HCT116 (cell line): Measurements from ENCODE around the gene PEAK1. TPM values are rescaled to one million over a fixed set of nuclear protein-coding genes. Genes with fewer than 3 reads are reported as not detected.
"Not testable (repeated sequence)": the region's sequence is repeated elsewhere in the genome, so short reads cannot be mapped to it uniquely, and the experiment has no call there.

Source experiments
- ATAC-seq: fragments of 200-7000 bp; cut with Tn5 transposase; 2 replicates; pipeline ENCODE4 v1.9.1; 2020; ENCODE audit warnings: mild to moderate bottlenecking, moderate library complexity
- BruUV-seq: library from RNA; stranded (reverse); fragments of 400-500 nt; replicated peaks from 2 replicates; lab custom pipeline; 2021; lab: Mats Ljungman, UMichigan
- CTCF ChIA-PET: fragments of 300-600 bp; sonication (Branson Sonifier 250); formaldehyde crosslinking; loops from one replicate; lab custom pipeline; 2021; ENCODE audit warnings: antibody characterized with exemption; lab: Charles Lee
- POLR2A ChIA-PET: fragments of 300-600, 350-600 bp; sonication (Branson Sonifier 250); formaldehyde crosslinking; loops from one replicate; lab custom pipeline; 2021; ENCODE audit warnings: antibody characterized with exemption; lab: Charles Lee
- RAD21 ChIA-PET, 2 experiments: fragments of 300-600 bp; sonication (Branson Sonifier 250); formaldehyde crosslinking; loops; one replicate each; lab custom pipeline; 2023; ENCODE audit warnings: low total read pairs in 2 of 2; ENCODE audit not compliant: uncharacterized antibody in 2 of 2, unreplicated experiment in 2 of 2, low non-redundant PET in 1 of 2; lab: Charles Lee
- DNase-seq: peaks from one replicate; pipeline ENCODE4 v3.0.0-alpha.2; 2010; ENCODE audit warnings: low read depth, low spot score
- H2AFZ ChIP-seq: fragments of 200-600 bp; shearing (Covaris generic), sonication (generic); 2 replicates; pipeline ENCODE4 v1.6.1; 2017; ENCODE audit warnings: low read depth, mixed run types, mixed read lengths, antibody characterized with exemption, low read length; ENCODE audit not compliant: poor library complexity, severe bottlenecking
- H3K27ac ChIP-seq: 2 replicates; pipeline ENCODE4 v1.5.1; 2012; ENCODE audit warnings: low read depth, low read length
- H3K27me3 ChIP-seq: fragments of 200-600 bp; sonication (generic); 2 replicates; pipeline ENCODE4 v1.6.1; 2016; ENCODE audit warnings: mixed run types, low read length, mixed read lengths; ENCODE audit not compliant: insufficient read depth
- H3K36me3 ChIP-seq, 2 experiments: fragments of 200-500 bp in 1 of 2; fragments of 200-600 bp in 1 of 2; sonication (Bioruptor generic) in 1 of 2; sonication (generic) in 1 of 2; 2 replicates each; pipeline versions ENCODE4 v1.5.1 to v1.6.1; 2014 to 2016; ENCODE audit warnings: low read length in 2 of 2, inconsistent platforms in 1 of 2, mixed read lengths in 1 of 2, mixed run types in 1 of 2; ENCODE audit not compliant: insufficient read depth in 2 of 2, control insufficient read depth in 1 of 2
- H3K4me1 ChIP-seq, 2 experiments: fragments of 200-600 bp in 1 of 2; sonication (generic) in 1 of 2; 2 replicates each; pipeline versions ENCODE4 v1.5.1 to v1.6.1; 2012 to 2017; ENCODE audit warnings: low read length in 2 of 2, inconsistent platforms in 1 of 2, mild to moderate bottlenecking in 1 of 2, mixed read lengths in 1 of 2, mixed run types in 1 of 2, moderate library complexity in 1 of 2; ENCODE audit not compliant: insufficient read depth in 2 of 2, control insufficient read depth in 1 of 2
- H3K4me2 ChIP-seq: fragments of 200-600 bp; sonication (generic); 2 replicates; pipeline ENCODE4 v1.6.1; 2017; ENCODE audit warnings: mixed run types, low read length, mixed read lengths
- H3K4me3 ChIP-seq, 2 experiments: fragments of 200-600 bp in 1 of 2; sonication (generic) in 1 of 2; replicated peaks in 1 of 2; 2 replicates each; pipeline ENCODE4 v1.5.1; 2011 to 2016; ENCODE audit warnings: low read length in 2 of 2, control low read depth in 1 of 2, low read depth in 1 of 2, mild to moderate bottlenecking in 1 of 2, mixed read lengths in 1 of 2, mixed run types in 1 of 2
- H3K79me2 ChIP-seq: fragments of 200-600 bp; sonication (generic); 2 replicates; pipeline ENCODE4 v1.6.1; 2017; ENCODE audit warnings: mild to moderate bottlenecking, mixed run types, low read length, moderate library complexity, mixed read lengths; ENCODE audit not compliant: insufficient read depth
- H3K9ac ChIP-seq: fragments of 200-600 bp; sonication (generic); 2 replicates; pipeline ENCODE4 v1.6.1; 2016; ENCODE audit warnings: low read length, mixed read lengths
- H3K9me2 ChIP-seq: fragments of 200-600 bp; sonication (generic), shearing (Covaris generic); 2 replicates; pipeline ENCODE4 v1.6.1; 2017; ENCODE audit warnings: mixed run types, mild to moderate bottlenecking, moderate library complexity; ENCODE audit not compliant: insufficient read depth
- H3K9me3 ChIP-seq, 2 experiments: fragments of 200-500 bp in 1 of 2; fragments of 200-600 bp in 1 of 2; sonication (Bioruptor generic) in 1 of 2; sonication (generic) in 1 of 2; 2 replicates each; pipeline ENCODE4 v1.6.1; 2014 to 2017; ENCODE audit warnings: low read length in 2 of 2, mixed read lengths in 2 of 2, inconsistent platforms in 1 of 2, low read depth in 1 of 2, mild to moderate bottlenecking in 1 of 2, mixed run types in 1 of 2, moderate library complexity in 1 of 2; ENCODE audit not compliant: control insufficient read depth in 1 of 2, insufficient read depth in 1 of 2
- H4K20me1 ChIP-seq: fragments of 200-600 bp; sonication (generic), shearing (Covaris generic); 2 replicates; pipeline ENCODE4 v1.6.1; 2017; ENCODE audit warnings: mixed run types, mild to moderate bottlenecking, moderate library complexity; ENCODE audit not compliant: insufficient read depth
- CEBPB ChIP-seq: IDR thresholded peaks from 2 replicates; pipeline ENCODE4 v1.6.1; 2012; ENCODE audit warnings: low read depth
- POLR2AphosphoS5 ChIP-seq: IDR thresholded peaks from 2 replicates; pipeline ENCODE4 v1.6.1; 2011; ENCODE audit warnings: mild to moderate bottlenecking, low read depth, low read length, moderate library complexity
- RAD21 ChIP-seq: IDR thresholded peaks from 2 replicates; pipeline ENCODE4 v1.6.1; 2012; ENCODE audit warnings: low read depth, mild to moderate bottlenecking
- TCF7L2 ChIP-seq: IDR thresholded peaks from 2 replicates; pipeline ENCODE4 v1.7.0; 2011; ENCODE audit warnings: borderline replicate concordance, inconsistent platforms; ENCODE audit not compliant: insufficient read depth, insufficient read length; ENCODE audit errors: extremely low read depth
- intact Hi-C: fragments of 100-400 bp; cut with micrococcal nuclease; formaldehyde crosslinking; loops from 2 replicates; pipeline ENCODE4 v1.10.0; 2022
- total RNA-seq: library from RNA; stranded (reverse); gene quantifications from one replicate; pipeline ENCODE4 v1.2.1, GENCODE V29; 2021; ENCODE audit not compliant: unreplicated experiment
- TF ChIP-seq, protein P1 (sequence below), 3 experiments: fragments of 200-600 bp in 1 of 3; sonication (generic) in 1 of 3; IDR thresholded peaks in 2 of 3; conservative IDR thresholded peaks in 1 of 3; 2 replicates each; pipeline ENCODE4 v1.5.1; 2012 to 2017; ENCODE audit warnings: low read depth in 2 of 3, low read length in 2 of 3, antibody characterized with exemption in 1 of 3, borderline replicate concordance in 1 of 3, control low read depth in 1 of 3, mild to moderate bottlenecking in 1 of 3, mixed read lengths in 1 of 3, mixed run types in 1 of 3, moderate library complexity in 1 of 3; ENCODE audit not compliant: insufficient read depth in 1 of 3
- TF ChIP-seq, protein P2 (sequence below): IDR thresholded peaks from 2 replicates; pipeline ENCODE4 v1.6.1; 2012
- TF ChIP-seq, protein P3 (sequence below): IDR thresholded peaks from 2 replicates; pipeline ENCODE4 v1.6.1; 2012; ENCODE audit warnings: low read depth

The PEAK1 gene
- total RNA-seq, 1 experiment from 2014 or later = 23.4 TPM

DNA sequence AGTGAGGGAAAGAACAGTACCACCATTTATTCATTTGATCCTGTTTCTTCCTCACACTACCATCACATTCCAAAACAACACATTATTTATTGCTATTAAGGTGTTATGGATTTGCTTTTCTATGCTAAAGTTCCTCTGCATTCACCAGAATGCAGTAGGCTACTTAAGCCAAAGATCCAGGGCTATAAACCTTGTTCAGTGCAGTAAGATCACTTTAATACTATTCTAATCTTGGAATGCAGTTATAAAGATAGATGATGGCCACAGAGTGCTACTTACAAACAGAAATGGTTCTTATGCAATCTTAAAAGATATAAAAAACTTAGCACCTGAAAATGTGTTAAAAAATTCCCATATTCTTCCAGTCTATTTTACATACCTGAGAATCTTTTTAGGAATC is 241.5 kb downstream of the PEAK1 start:
- H4K20me1 ChIP-seq = no peaks in the 10 kb centered on the region
- H3K79me2 ChIP-seq = no peaks in the 10 kb centered on the region
- no peaks in the 10 kb centered on the region for H3K27me3 ChIP-seq
- POLR2A ChIA-PET = no interaction called here
- CTCF ChIA-PET = no interaction called here
- H3K36me3 ChIP-seq = no peaks in the 10 kb centered on the region
- H3K27ac ChIP-seq = no peak overlapping the region
- no peak for ATAC-seq
- TF ChIP-seq TCF7L2 = no peak
- TF ChIP-seq, protein P1, sequence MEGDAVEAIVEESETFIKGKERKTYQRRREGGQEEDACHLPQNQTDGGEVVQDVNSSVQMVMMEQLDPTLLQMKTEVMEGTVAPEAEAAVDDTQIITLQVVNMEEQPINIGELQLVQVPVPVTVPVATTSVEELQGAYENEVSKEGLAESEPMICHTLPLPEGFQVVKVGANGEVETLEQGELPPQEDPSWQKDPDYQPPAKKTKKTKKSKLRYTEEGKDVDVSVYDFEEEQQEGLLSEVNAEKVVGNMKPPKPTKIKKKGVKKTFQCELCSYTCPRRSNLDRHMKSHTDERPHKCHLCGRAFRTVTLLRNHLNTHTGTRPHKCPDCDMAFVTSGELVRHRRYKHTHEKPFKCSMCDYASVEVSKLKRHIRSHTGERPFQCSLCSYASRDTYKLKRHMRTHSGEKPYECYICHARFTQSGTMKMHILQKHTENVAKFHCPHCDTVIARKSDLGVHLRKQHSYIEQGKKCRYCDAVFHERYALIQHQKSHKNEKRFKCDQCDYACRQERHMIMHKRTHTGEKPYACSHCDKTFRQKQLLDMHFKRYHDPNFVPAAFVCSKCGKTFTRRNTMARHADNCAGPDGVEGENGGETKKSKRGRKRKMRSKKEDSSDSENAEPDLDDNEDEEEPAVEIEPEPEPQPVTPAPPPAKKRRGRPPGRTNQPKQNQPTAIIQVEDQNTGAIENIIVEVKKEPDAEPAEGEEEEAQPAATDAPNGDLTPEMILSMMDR (IDR thresholded peaks at IDR 0.05 in 2 of 3, conservative IDR thresholded peaks at IDR 0.05 in 1 of 3; ENCODE audit: borderline replicate concordance in 1 of 3, insufficient read depth in 1 of 3, low read depth in 2 of 3, low read length in 2 of 3) = no peak
- TF ChIP-seq POLR2AphosphoS5 = no peak
- TF ChIP-seq, protein P2, sequence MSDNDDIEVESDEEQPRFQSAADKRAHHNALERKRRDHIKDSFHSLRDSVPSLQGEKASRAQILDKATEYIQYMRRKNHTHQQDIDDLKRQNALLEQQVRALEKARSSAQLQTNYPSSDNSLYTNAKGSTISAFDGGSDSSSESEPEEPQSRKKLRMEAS = no peak
- TF ChIP-seq CEBPB = no peak
- no peak for TF ChIP-seq RAD21
- TF ChIP-seq, protein P3, sequence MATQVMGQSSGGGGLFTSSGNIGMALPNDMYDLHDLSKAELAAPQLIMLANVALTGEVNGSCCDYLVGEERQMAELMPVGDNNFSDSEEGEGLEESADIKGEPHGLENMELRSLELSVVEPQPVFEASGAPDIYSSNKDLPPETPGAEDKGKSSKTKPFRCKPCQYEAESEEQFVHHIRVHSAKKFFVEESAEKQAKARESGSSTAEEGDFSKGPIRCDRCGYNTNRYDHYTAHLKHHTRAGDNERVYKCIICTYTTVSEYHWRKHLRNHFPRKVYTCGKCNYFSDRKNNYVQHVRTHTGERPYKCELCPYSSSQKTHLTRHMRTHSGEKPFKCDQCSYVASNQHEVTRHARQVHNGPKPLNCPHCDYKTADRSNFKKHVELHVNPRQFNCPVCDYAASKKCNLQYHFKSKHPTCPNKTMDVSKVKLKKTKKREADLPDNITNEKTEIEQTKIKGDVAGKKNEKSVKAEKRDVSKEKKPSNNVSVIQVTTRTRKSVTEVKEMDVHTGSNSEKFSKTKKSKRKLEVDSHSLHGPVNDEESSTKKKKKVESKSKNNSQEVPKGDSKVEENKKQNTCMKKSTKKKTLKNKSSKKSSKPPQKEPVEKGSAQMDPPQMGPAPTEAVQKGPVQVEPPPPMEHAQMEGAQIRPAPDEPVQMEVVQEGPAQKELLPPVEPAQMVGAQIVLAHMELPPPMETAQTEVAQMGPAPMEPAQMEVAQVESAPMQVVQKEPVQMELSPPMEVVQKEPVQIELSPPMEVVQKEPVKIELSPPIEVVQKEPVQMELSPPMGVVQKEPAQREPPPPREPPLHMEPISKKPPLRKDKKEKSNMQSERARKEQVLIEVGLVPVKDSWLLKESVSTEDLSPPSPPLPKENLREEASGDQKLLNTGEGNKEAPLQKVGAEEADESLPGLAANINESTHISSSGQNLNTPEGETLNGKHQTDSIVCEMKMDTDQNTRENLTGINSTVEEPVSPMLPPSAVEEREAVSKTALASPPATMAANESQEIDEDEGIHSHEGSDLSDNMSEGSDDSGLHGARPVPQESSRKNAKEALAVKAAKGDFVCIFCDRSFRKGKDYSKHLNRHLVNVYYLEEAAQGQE = no peak
- BruUV-seq = no TSS peak
- no peak overlapping the region for H3K4me2 ChIP-seq
- RAD21 ChIA-PET = no interaction called here
- DNase-seq = no peak
- H2AFZ ChIP-seq = no peak overlapping the region
- intact Hi-C loops = no loop called here
- H3K4me1 ChIP-seq = no peaks in the 10 kb centered on the region
- H3K4me3 ChIP-seq = no peak overlapping the region
- H3K9ac ChIP-seq = no peak overlapping the region
- no peaks in the 10 kb centered on the region for H3K9me2 ChIP-seq
- H3K9me3 ChIP-seq = no peaks in the 10 kb centered on the region

DNA sequence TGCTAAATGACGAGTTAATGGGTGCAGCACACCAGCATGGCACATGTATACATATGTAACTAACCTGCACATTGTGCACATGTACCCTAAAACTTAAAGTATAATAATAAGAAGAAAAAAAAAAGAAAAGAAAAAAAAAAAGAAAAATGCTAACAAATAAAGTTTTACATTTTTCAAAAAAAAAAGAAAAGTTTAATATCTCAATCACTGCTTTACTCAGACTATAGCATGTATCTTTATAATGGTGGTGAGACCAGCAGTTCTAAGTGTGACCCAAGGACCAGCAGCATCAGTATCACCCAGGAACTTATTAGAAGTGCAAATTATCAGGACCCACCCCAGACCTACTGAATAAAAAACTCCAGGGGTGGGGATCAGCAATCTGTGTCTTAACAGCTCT is 243.8 kb downstream of the PEAK1 start:
- H2AFZ ChIP-seq, H3K27me3 ChIP-seq, H3K4me3 ChIP-seq, H3K9me2 ChIP-seq, RAD21 ChIA-PET, H3K9me3 ChIP-seq, H3K36me3 ChIP-seq, ATAC-seq, BruUV-seq, H3K9ac ChIP-seq, DNase-seq, H3K79me2 ChIP-seq, CTCF ChIA-PET, H3K27ac ChIP-seq, POLR2A ChIA-PET, H3K4me1 ChIP-seq, H3K4me2 ChIP-seq, intact Hi-C loops, H4K20me1 ChIP-seq: not testable (repeated sequence)
